ENCODE data around the gene SELENOP. TPM values are rescaled to one million over a fixed set of nuclear protein-coding genes. Genes with fewer than 3 reads are reported as not detected.

SELENOP gene
- total and polyA plus RNA-seq, 2 experiments from 2014 or later, result 11.0 to 12.3 TPM

DNA sequence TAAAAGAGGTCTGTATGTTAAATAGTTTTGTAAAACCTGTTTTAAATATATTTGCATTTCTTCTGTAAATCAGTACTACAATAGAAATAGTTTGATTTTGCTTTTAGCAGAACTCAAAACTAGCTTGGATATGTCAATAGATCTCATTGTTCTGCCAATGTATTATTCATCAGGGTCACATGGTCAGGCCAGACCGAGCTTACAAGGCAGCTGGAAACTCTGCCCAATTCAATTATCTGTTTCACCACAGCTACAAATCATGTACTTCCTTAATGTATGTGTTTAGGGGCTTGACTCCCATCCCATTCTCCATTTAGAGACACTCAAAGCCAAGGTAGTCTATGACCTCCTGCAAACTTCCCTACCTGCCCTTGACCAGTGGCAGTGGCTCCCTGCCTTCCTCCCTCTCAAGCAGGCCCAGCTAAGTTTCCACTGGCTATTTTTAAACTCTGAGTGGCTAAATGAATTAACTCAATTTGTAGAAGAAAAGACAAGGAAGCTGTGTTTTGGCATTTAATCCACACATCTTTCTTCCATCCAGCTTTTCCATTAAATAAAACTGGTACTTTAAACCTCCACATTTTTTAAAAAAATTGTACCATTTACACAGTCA lies 46.4 kb upstream of the SELENOP start:
- H3K4me3 ChIP-seq, result no peak overlapping the region
- peaks cover 3% of the 10 kb centered on the region; the same call in 2 of the 3 replicates for H3K36me3 Mint-ChIP-seq (ENCODE audit: low read depth)
- no peak overlapping the region for H3K27ac ChIP-seq (ENCODE audit: low read depth)
- H4K20me1 ChIP-seq (replicated peaks; ENCODE audit: insufficient read depth), result no peaks in the 10 kb centered on the region
- peak overlapping the region; percentile 15; the same call in 1 of the 2 replicates for H2AFZ ChIP-seq
- no peak overlapping the region for H3K4me3 Mint-ChIP-seq
- no peaks in the 10 kb centered on the region for H3K27me3 Mint-ChIP-seq (ENCODE audit: insufficient read depth, low read depth, poor library complexity)
- H3K4me1 ChIP-seq (ENCODE audit: insufficient read depth), result peaks cover 9% of the 10 kb centered on the region
- peaks cover 14% of the 10 kb centered on the region for H3K4me1 Mint-ChIP-seq
- H3K36me3 ChIP-seq (ENCODE audit: insufficient read depth), result 0 out of 2 replicates have a peak, but pooled peaks cover 3% of the 10 kb centered on the region
- peaks cover 25% of the 10 kb centered on the region for H3K9me3 Mint-ChIP-seq
- H3F3A ChIP-seq (replicated peaks; ENCODE audit: low read depth), result no peaks in the 10 kb centered on the region
- peak overlapping the region; percentile 57; the same call in 1 of the 2 replicates for H3K27ac Mint-ChIP-seq
- DNase-seq (ENCODE audit: low spot score) (peak; percentile 9), ATAC-seq (peak; percentile 59)
- H3K79me2 ChIP-seq (replicated peaks; ENCODE audit: insufficient read depth), result no peaks in the 10 kb centered on the region
- H3K27me3 ChIP-seq (ENCODE audit: insufficient read depth), result no peaks in the 10 kb centered on the region
- no peaks in the 10 kb centered on the region for H3K9me2 ChIP-seq (ENCODE audit: insufficient read depth)
- H3K4me2 ChIP-seq, result peak overlapping the region; percentile 27; the same call in 1 of the 2 replicates
- TF ChIP-seq REST (IDR thresholded peaks at IDR 0.05; ENCODE audit: unreplicated experiment), result no peak
- TF ChIP-seq, protein P1, sequence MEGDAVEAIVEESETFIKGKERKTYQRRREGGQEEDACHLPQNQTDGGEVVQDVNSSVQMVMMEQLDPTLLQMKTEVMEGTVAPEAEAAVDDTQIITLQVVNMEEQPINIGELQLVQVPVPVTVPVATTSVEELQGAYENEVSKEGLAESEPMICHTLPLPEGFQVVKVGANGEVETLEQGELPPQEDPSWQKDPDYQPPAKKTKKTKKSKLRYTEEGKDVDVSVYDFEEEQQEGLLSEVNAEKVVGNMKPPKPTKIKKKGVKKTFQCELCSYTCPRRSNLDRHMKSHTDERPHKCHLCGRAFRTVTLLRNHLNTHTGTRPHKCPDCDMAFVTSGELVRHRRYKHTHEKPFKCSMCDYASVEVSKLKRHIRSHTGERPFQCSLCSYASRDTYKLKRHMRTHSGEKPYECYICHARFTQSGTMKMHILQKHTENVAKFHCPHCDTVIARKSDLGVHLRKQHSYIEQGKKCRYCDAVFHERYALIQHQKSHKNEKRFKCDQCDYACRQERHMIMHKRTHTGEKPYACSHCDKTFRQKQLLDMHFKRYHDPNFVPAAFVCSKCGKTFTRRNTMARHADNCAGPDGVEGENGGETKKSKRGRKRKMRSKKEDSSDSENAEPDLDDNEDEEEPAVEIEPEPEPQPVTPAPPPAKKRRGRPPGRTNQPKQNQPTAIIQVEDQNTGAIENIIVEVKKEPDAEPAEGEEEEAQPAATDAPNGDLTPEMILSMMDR (conservative IDR thresholded peaks at IDR 0.05; ENCODE audit: low read depth in 2 of 2), result no peak
- no peak for TF ChIP-seq JUNB (IDR thresholded peaks at IDR 0.05; ENCODE audit: unreplicated experiment)
- no peak for TF ChIP-seq EZH2 (IDR thresholded peaks at IDR 0.05; ENCODE audit: low read depth, unreplicated experiment)
- TF ChIP-seq NANOG (IDR thresholded peaks at IDR 0.05; ENCODE audit: borderline replicate concordance), result no peak
- no peak for TF ChIP-seq STAT1 (IDR thresholded peaks at IDR 0.05; ENCODE audit: unreplicated experiment)
- TF ChIP-seq CREB1 (CRISPR knock-in tag; IDR thresholded peaks at IDR 0.05; ENCODE audit: low read depth), result no peak
- TF ChIP-seq ETS1 (IDR thresholded peaks at IDR 0.05), result no peak
- TF ChIP-seq ZNF331 (CRISPR knock-in tag; IDR thresholded peaks at IDR 0.05; ENCODE audit: low read depth), result no peak
- no peak for TF ChIP-seq ZNF114 (CRISPR knock-in tag; IDR thresholded peaks at IDR 0.05)
- TF ChIP-seq POLR2AphosphoS5 (IDR thresholded peaks at IDR 0.05; ENCODE audit: low read depth), result no peak
- TF ChIP-seq EZH2phosphoT487 (IDR thresholded peaks at IDR 0.05; ENCODE audit: unreplicated experiment), result no peak
- TF ChIP-seq, protein P2, sequence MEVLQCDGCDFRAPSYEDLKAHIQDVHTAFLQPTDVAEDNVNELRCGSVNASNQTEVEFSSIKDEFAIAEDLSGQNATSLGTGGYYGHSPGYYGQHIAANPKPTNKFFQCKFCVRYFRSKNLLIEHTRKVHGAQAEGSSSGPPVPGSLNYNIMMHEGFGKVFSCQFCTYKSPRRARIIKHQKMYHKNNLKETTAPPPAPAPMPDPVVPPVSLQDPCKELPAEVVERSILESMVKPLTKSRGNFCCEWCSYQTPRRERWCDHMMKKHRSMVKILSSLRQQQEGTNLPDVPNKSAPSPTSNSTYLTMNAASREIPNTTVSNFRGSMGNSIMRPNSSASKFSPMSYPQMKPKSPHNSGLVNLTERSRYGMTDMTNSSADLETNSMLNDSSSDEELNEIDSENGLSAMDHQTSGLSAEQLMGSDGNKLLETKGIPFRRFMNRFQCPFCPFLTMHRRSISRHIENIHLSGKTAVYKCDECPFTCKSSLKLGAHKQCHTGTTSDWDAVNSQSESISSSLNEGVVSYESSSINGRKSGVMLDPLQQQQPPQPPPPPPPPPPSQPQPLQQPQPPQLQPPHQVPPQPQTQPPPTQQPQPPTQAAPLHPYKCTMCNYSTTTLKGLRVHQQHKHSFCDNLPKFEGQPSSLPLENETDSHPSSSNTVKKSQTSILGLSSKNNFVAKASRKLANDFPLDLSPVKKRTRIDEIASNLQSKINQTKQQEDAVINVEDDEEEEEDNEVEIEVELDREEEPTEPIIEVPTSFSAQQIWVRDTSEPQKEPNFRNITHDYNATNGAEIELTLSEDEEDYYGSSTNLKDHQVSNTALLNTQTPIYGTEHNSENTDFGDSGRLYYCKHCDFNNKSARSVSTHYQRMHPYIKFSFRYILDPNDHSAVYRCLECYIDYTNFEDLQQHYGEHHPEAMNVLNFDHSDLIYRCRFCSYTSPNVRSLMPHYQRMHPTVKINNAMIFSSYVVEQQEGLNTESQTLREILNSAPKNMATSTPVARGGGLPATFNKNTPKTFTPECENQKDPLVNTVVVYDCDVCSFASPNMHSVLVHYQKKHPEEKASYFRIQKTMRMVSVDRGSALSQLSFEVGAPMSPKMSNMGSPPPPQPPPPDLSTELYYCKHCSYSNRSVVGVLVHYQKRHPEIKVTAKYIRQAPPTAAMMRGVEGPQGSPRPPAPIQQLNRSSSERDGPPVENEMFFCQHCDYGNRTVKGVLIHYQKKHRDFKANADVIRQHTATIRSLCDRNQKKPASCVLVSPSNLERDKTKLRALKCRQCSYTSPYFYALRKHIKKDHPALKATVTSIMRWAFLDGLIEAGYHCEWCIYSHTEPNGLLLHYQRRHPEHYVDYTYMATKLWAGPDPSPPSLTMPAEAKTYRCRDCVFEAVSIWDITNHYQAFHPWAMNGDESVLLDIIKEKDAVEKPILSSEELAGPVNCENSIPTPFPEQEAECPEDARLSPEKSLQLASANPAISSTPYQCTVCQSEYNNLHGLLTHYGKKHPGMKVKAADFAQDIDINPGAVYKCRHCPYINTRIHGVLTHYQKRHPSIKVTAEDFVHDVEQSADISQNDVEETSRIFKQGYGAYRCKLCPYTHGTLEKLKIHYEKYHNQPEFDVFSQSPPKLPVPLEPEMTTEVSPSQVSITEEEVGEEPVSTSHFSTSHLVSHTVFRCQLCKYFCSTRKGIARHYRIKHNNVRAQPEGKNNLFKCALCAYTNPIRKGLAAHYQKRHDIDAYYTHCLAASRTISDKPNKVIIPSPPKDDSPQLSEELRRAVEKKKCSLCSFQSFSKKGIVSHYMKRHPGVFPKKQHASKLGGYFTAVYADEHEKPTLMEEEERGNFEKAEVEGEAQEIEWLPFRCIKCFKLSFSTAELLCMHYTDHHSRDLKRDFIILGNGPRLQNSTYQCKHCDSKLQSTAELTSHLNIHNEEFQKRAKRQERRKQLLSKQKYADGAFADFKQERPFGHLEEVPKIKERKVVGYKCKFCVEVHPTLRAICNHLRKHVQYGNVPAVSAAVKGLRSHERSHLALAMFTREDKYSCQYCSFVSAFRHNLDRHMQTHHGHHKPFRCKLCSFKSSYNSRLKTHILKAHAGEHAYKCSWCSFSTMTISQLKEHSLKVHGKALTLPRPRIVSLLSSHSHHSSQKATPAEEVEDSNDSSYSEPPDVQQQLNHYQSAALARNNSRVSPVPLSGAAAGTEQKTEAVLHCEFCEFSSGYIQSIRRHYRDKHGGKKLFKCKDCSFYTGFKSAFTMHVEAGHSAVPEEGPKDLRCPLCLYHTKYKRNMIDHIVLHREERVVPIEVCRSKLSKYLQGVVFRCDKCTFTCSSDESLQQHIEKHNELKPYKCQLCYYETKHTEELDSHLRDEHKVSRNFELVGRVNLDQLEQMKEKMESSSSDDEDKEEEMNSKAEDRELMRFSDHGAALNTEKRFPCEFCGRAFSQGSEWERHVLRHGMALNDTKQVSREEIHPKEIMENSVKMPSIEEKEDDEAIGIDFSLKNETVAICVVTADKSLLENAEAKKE (CRISPR knock-in tag; IDR thresholded peaks at IDR 0.05), result no peak
